ENCODE data around the gene PTPN7. TPM values are rescaled to one million over a fixed set of nuclear protein-coding genes. Genes with fewer than 3 reads are reported as not detected.

The PTPN7 gene
- total RNA-seq, 1 experiment from 2014 or later, result 0.33 TPM

DNA sequence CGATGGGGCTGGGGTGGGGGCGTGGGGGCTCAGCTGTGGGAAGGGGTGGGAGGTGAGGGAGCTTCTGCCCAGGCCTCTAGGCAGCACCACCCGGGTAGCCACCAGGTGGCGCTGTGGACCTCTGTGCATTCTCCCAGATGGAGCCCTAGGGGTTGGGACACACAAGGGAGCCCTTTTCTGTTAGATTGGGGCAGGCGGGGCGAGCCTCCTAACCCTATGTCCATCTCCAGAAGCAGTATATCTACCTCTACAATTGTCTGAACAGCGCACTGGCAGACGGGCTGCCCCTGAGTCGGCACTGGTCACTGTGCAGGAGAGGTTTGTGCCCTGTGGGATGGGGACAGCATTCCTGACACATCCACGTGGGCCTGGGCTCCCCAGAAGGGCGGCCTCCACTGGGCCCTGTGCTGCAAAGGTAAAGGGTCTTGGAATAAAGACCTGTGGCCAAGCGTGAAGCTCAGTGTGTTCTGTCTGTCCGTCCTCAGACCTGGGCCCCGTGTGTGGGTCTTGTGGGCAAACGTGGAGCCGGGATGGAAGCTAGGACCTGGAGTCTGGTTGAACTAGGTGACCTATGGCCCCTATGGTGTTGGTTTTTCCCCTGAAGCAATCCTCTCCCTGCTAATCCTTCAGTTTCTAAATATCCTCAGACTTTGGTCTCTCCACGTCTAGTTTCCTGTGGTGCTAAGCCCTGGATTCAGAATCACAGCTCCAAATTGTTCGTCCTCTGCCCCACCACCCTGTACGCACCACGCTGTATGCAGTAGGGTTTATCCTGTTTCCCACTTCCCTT is 28.8 kb upstream of the PTPN7 start:
- DNase-seq (ENCODE audit: low read depth, low spot score), result peak; percentile 39
- no peaks in the 10 kb centered on the region for H3K36me3 ChIP-seq (ENCODE audit: control insufficient read depth, insufficient read depth, low read length)
- BruUV-seq (replicated peaks), result no TSS peak
- ChIA-PET POLR2A (no interaction called here), CTCF (interaction anchor here (0.6 to 2.2 kb wide), 18 partner anchors 9 to 434 kb away, joined by 3 to 12 read pairs (median 4); partner anchors contain the start of gene UBE2T)
- no peak overlapping the region for H3K4me3 ChIP-seq (ENCODE audit: low read depth in 2 of 2, low read length in 2 of 2)
- H3K9me3 ChIP-seq (ENCODE audit: control insufficient read depth, insufficient read depth, low read depth, low read length), result no peaks in the 10 kb centered on the region
- peak; percentile 71 for ATAC-seq
- H3K4me1 ChIP-seq (ENCODE audit: control insufficient read depth, insufficient read depth, low read length), result peaks cover 7% of the 10 kb centered on the region
- peaks cover 7% of the 10 kb centered on the region for H3K27me3 ChIP-seq (ENCODE audit: control insufficient read depth, insufficient read depth, low read length)
- TF ChIP-seq, protein P1, sequence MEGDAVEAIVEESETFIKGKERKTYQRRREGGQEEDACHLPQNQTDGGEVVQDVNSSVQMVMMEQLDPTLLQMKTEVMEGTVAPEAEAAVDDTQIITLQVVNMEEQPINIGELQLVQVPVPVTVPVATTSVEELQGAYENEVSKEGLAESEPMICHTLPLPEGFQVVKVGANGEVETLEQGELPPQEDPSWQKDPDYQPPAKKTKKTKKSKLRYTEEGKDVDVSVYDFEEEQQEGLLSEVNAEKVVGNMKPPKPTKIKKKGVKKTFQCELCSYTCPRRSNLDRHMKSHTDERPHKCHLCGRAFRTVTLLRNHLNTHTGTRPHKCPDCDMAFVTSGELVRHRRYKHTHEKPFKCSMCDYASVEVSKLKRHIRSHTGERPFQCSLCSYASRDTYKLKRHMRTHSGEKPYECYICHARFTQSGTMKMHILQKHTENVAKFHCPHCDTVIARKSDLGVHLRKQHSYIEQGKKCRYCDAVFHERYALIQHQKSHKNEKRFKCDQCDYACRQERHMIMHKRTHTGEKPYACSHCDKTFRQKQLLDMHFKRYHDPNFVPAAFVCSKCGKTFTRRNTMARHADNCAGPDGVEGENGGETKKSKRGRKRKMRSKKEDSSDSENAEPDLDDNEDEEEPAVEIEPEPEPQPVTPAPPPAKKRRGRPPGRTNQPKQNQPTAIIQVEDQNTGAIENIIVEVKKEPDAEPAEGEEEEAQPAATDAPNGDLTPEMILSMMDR (IDR thresholded peaks at IDR 0.05), result peak; percentile 95
- TF ChIP-seq SIN3A (IDR thresholded peaks at IDR 0.05; ENCODE audit: borderline replicate concordance, insufficient read depth, low read depth, low read length), result no peak
- TF ChIP-seq, protein P2, sequence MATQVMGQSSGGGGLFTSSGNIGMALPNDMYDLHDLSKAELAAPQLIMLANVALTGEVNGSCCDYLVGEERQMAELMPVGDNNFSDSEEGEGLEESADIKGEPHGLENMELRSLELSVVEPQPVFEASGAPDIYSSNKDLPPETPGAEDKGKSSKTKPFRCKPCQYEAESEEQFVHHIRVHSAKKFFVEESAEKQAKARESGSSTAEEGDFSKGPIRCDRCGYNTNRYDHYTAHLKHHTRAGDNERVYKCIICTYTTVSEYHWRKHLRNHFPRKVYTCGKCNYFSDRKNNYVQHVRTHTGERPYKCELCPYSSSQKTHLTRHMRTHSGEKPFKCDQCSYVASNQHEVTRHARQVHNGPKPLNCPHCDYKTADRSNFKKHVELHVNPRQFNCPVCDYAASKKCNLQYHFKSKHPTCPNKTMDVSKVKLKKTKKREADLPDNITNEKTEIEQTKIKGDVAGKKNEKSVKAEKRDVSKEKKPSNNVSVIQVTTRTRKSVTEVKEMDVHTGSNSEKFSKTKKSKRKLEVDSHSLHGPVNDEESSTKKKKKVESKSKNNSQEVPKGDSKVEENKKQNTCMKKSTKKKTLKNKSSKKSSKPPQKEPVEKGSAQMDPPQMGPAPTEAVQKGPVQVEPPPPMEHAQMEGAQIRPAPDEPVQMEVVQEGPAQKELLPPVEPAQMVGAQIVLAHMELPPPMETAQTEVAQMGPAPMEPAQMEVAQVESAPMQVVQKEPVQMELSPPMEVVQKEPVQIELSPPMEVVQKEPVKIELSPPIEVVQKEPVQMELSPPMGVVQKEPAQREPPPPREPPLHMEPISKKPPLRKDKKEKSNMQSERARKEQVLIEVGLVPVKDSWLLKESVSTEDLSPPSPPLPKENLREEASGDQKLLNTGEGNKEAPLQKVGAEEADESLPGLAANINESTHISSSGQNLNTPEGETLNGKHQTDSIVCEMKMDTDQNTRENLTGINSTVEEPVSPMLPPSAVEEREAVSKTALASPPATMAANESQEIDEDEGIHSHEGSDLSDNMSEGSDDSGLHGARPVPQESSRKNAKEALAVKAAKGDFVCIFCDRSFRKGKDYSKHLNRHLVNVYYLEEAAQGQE (IDR thresholded peaks at IDR 0.05; ENCODE audit: insufficient read depth in 1 of 2, low read depth in 2 of 2, low read length in 1 of 2), result no peak
- in situ Hi-C loops (cut with HindIII; ENCODE audit: low pct_unique_long_range_greater_than_20kb, low sequenced_read_pairs) (no loop called here), intact Hi-C loops (cut with micrococcal nuclease; ENCODE audit: unreplicated experiment) (loop anchor here (10.0 kb wide), 1 partner anchor 526 kb away; the partner anchor contains the start of gene SYT2)
- H3K27ac ChIP-seq (ENCODE audit: low read length), result no peak overlapping the region

DNA sequence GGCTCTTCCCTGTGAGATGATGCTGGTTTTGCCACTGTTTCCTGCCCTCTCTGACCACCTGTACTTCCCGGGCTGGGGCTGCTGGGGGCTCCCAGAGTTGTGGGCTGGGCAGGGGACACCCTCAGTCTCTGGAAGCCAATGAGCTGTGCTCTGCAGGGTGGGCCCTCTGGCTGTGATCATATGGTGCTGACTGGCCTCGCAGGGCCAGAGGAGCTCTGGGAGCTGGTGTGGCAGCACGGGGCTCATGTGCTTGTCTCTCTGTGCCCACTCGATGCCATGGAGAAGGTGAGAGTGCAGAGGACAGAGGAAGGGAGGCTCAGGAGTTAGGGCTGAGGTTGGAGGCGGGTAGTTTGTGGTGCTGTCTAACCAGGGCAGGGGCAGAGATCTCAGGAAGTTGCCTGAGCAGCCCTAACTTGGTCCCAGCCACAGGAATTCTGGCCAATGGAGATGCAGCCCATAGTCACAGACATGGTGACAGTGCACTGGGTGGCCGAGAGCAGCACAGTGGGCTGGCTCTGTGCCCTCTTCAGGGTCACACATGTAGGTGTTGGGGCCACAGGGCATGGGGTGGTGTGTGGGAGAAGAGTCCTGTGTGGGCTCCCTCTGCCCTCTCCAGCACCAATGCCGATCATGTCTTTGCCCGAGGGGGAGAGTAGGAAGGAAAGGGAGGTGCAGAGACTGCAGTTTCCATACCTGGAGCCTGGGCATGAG is 27.4 kb upstream of the PTPN7 start:
- ChIA-PET CTCF (interaction anchor here (1.0 kb wide), 1 partner anchor 131 kb away, joined by 3 read pairs; no protein-coding TSS in a partner anchor), POLR2A (no interaction called here)
- TF ChIP-seq TCF7L2 (IDR thresholded peaks at IDR 0.05; ENCODE audit: low read depth, low read length) (no peak), SIN3A (IDR thresholded peaks at IDR 0.05; ENCODE audit: borderline replicate concordance, insufficient read depth, low read depth, low read length) (no peak), POLR2AphosphoS5 (IDR thresholded peaks at IDR 0.05; ENCODE audit: low read depth, low read length) (no peak)
- TF ChIP-seq, protein P1 (IDR thresholded peaks at IDR 0.05), result no peak
- TF ChIP-seq, protein P2 (IDR thresholded peaks at IDR 0.05; ENCODE audit: insufficient read depth in 1 of 2, low read depth in 2 of 2, low read length in 1 of 2), result no peak
- no peak overlapping the region for H3K4me3 ChIP-seq (ENCODE audit: low read depth in 2 of 2, low read length in 2 of 2)
- H3K4me1 ChIP-seq (ENCODE audit: control insufficient read depth, insufficient read depth, low read length), result peaks cover 7% of the 10 kb centered on the region
- in situ Hi-C loops (cut with HindIII; ENCODE audit: low pct_unique_long_range_greater_than_20kb, low sequenced_read_pairs) (no loop called here), intact Hi-C loops (cut with micrococcal nuclease; ENCODE audit: unreplicated experiment) (loop anchor here (10.0 kb wide), 1 partner anchor 527 kb away; the partner anchor contains the start of gene SYT2)
- H3K27me3 ChIP-seq (ENCODE audit: control insufficient read depth, insufficient read depth, low read length), result peaks cover under 1% of the 10 kb centered on the region
- H3K9me3 ChIP-seq (ENCODE audit: control insufficient read depth, insufficient read depth, low read depth, low read length), result no peaks in the 10 kb centered on the region
- no peaks in the 10 kb centered on the region for H3K36me3 ChIP-seq (ENCODE audit: control insufficient read depth, insufficient read depth, low read length)
- ATAC-seq (no peak), DNase-seq (ENCODE audit: low read depth, low spot score) (no peak)
- no TSS peak for BruUV-seq (replicated peaks)
- no peak overlapping the region for H3K27ac ChIP-seq (ENCODE audit: low read length)

Data from Panc1 (cell line).